ENCODE data around the gene GDF7.

- no peak for TF ChIP-seq CTCF (IDR thresholded peaks at IDR 0.05; ENCODE audit: poor library complexity)
- TF ChIP-seq EZH2 (IDR thresholded peaks at IDR 0.05; ENCODE audit: borderline replicate concordance) = no peak
- TF ChIP-seq EZH2phosphoT487 (IDR thresholded peaks at IDR 0.05; ENCODE audit: low read depth, severe bottlenecking, unreplicated experiment) = no peak
These were observed 37.3 kb upstream of the GDF7 start for GRCh38 chr2:20629581-20630171.

All from hepatocyte (in vitro differentiated cells).